SK-N-SH (cell line): ENCODE data around the gene CCDC40. TPM values are rescaled to one million over a fixed set of nuclear protein-coding genes. Genes with fewer than 3 reads are reported as not detected.

Experiments
- CTCF ChIA-PET: fragments of 300-600, 350-600 bp; formaldehyde crosslinking; extraction: SDS; loops from one replicate; lab custom pipeline; 2021; lab: Yijun Ruan, JAX
- POLR2A ChIA-PET: fragments of 350-600 bp; sonication (Branson Sonifier 250); formaldehyde crosslinking; extraction: SDS; loops from one replicate; lab custom pipeline; 2020; ENCODE audit warnings: antibody characterized with exemption, inconsistent platforms; lab: Yijun Ruan, JAX
- DNase-seq: peaks from one replicate; pipeline ENCODE4 v3.0.0; 2012
- H2AFZ ChIP-seq: fragments of 200-600 bp; sonication (generic); 2 replicates; pipeline ENCODE4 v1.8.1; 2016; ENCODE audit warnings: antibody characterized with exemption, mild to moderate bottlenecking, low read depth
- H3F3A ChIP-seq: fragments of 200-600 bp; sonication (generic); replicated peaks from 2 replicates; pipeline ENCODE3; 2016; ENCODE audit warnings: antibody characterized with exemption, mild to moderate bottlenecking; ENCODE audit not compliant: insufficient read depth
- H3K27ac ChIP-seq, 2 experiments: fragments of 200-500 bp in 1 of 2; fragments of 200-600 bp in 1 of 2; sonication (Bioruptor generic) in 1 of 2; sonication (generic), shearing (Covaris generic) in 1 of 2; 2 replicates each; pipeline versions ENCODE4 v1.5.1 to v1.6.1; 2014 to 2016; ENCODE audit warnings: low read depth in 2 of 2, inconsistent platforms in 1 of 2, low read length in 1 of 2, mild to moderate bottlenecking in 1 of 2, mixed read lengths in 1 of 2
- H3K27me3 ChIP-seq: fragments of 200-600 bp; sonication (generic), shearing (Covaris generic); 2 replicates; pipeline ENCODE4 v1.6.1; 2016; ENCODE audit warnings: mixed run types; ENCODE audit not compliant: insufficient read depth
- H3K36me3 ChIP-seq, 2 experiments: fragments of 200-500 bp in 1 of 2; fragments of 200-600 bp in 1 of 2; sonication (Bioruptor generic) in 1 of 2; sonication (generic) in 1 of 2; replicated peaks in 1 of 2; 2 replicates each; pipeline versions ENCODE3 to v1.5.1; 2014 to 2016; ENCODE audit warnings: low read length in 1 of 2, mild to moderate bottlenecking in 1 of 2; ENCODE audit not compliant: insufficient read depth in 2 of 2, control insufficient read depth in 1 of 2
- H3K4me1 ChIP-seq, 2 experiments: fragments of 200-500 bp in 1 of 2; fragments of 200-600 bp in 1 of 2; sonication (Bioruptor generic) in 1 of 2; sonication (generic), shearing (Covaris generic) in 1 of 2; 2 replicates each; pipeline versions ENCODE4 v1.5.1 to v1.6.1; 2014 to 2016; ENCODE audit warnings: low read depth in 1 of 2, low read length in 1 of 2, mixed run types in 1 of 2; ENCODE audit not compliant: insufficient read depth in 2 of 2, control insufficient read depth in 1 of 2
- H3K4me2 ChIP-seq: fragments of 200-600 bp; sonication (generic), shearing (Covaris generic); 2 replicates; pipeline ENCODE4 v1.6.1; 2017; ENCODE audit warnings: mixed run types
- H3K4me3 ChIP-seq, 2 experiments: fragments of 200-500 bp in 1 of 2; fragments of 200-600 bp in 1 of 2; sonication (Bioruptor generic) in 1 of 2; sonication (generic), shearing (Covaris generic) in 1 of 2; 2 replicates each; pipeline versions ENCODE4 v1.5.1 to v1.8.1; 2014 to 2016; ENCODE audit warnings: low read depth in 2 of 2, inconsistent platforms in 1 of 2, low read length in 1 of 2, mild to moderate bottlenecking in 1 of 2, mixed read lengths in 1 of 2, moderate library complexity in 1 of 2
- H3K79me2 ChIP-seq: fragments of 200-600 bp; sonication (generic); 2 replicates; pipeline ENCODE4 v1.8.1; 2017; ENCODE audit warnings: mild to moderate bottlenecking; ENCODE audit not compliant: insufficient read depth
- H3K9ac ChIP-seq: fragments of 200-600 bp; sonication (generic); 2 replicates; pipeline ENCODE4 v1.6.1; 2017; ENCODE audit warnings: mixed run types
- H3K9me2 ChIP-seq: fragments of 200-600 bp; sonication (generic); 2 replicates; pipeline ENCODE4 v1.6.1; 2017; ENCODE audit warnings: mixed run types
- H3K9me3 ChIP-seq: fragments of 200-600 bp; sonication (generic); 2 replicates; pipeline ENCODE4 v1.6.1; 2017; ENCODE audit warnings: mixed run types, mild to moderate bottlenecking, moderate library complexity
- H4K20me1 ChIP-seq: fragments of 200-600 bp; sonication (generic); 2 replicates; pipeline ENCODE4 v1.6.1; 2017; ENCODE audit warnings: mild to moderate bottlenecking, mixed run types; ENCODE audit not compliant: insufficient read depth
- ELF1 ChIP-seq: IDR thresholded peaks from 2 replicates; pipeline ENCODE4 v1.4.0; 2012
- FOXJ3 ChIP-seq: sonication (generic); formaldehyde crosslinking; IDR thresholded peaks from 2 replicates; pipeline ENCODE4 v1.5.1; 2020; ENCODE audit warnings: mild to moderate bottlenecking, missing genetic modification reagents
- GATA2 ChIP-seq: sonication (generic); formaldehyde crosslinking; IDR thresholded peaks from 2 replicates; pipeline ENCODE4 v1.5.0; 2020; ENCODE audit warnings: mild to moderate bottlenecking, missing genetic modification reagents
- MAX ChIP-seq: IDR thresholded peaks from 2 replicates; pipeline ENCODE4 v1.4.0; 2012; ENCODE audit warnings: low read depth
- MEF2A ChIP-seq: IDR thresholded peaks from 2 replicates; pipeline ENCODE4 v1.4.0; 2012; ENCODE audit warnings: low read depth, borderline replicate concordance
- MXI1 ChIP-seq: IDR thresholded peaks from 2 replicates; pipeline ENCODE4 v1.6.1; 2012; ENCODE audit warnings: mild to moderate bottlenecking, low read depth, low read length, improper control_type of control experiment
- NFIC ChIP-seq: IDR thresholded peaks from 2 replicates; pipeline ENCODE4 v1.4.0; 2012; ENCODE audit warnings: borderline replicate concordance
- NRF1 ChIP-seq: IDR thresholded peaks from 2 replicates; pipeline ENCODE4 v1.6.1; 2012; ENCODE audit warnings: low read depth, mild to moderate bottlenecking, low read length
- RAD21 ChIP-seq: IDR thresholded peaks from 2 replicates; pipeline ENCODE4 v1.6.1; 2012; ENCODE audit warnings: mild to moderate bottlenecking, low read length
- RCOR1 ChIP-seq: fragments of 150-350 bp; IDR thresholded peaks from 2 replicates; pipeline ENCODE4 v1.6.1; 2017; ENCODE audit warnings: antibody characterized with exemption, low read length
- SIN3A ChIP-seq: IDR thresholded peaks from 2 replicates; pipeline ENCODE4 v1.6.1; 2012; ENCODE audit warnings: low read depth, mild to moderate bottlenecking, low read length, moderate library complexity, borderline replicate concordance
- SMC3 ChIP-seq: IDR thresholded peaks from 2 replicates; pipeline ENCODE4 v1.6.1; 2012; ENCODE audit warnings: low read depth, low read length, improper control_type of control experiment
- TCF12 ChIP-seq: IDR thresholded peaks from 2 replicates; pipeline ENCODE4 v1.4.0; 2012
- TEAD4 ChIP-seq: IDR thresholded peaks from 2 replicates; pipeline ENCODE4 v1.4.0; 2012; ENCODE audit warnings: mild to moderate bottlenecking, borderline replicate concordance; ENCODE audit not compliant: insufficient read depth
- ZBTB33 ChIP-seq: IDR thresholded peaks from 2 replicates; pipeline ENCODE4 v1.4.0; 2012; ENCODE audit warnings: low read depth, borderline replicate concordance
- WGBS: methylation state at CpG from one replicate; pipeline ENCODE4 v1.1.6; 2017; ENCODE audit warnings: low lambda C conversion rate; 5-methylcytosine and 5-hydroxymethylcytosine counted together
- polyA plus RNA-seq, 3 experiments: library from polyadenylated mRNA; depleted of rRNA; stranded (reverse); fragments of >200 nt; gene quantifications; 2 replicates each; pipeline ENCODE4 v1.2.3, GENCODE V29; 2012
- TF ChIP-seq, protein P1 (sequence below): IDR thresholded peaks from 2 replicates; pipeline ENCODE4 v1.6.1; 2012; ENCODE audit warnings: mild to moderate bottlenecking, low read depth, low read length, moderate library complexity
- TF ChIP-seq, protein P2 (sequence below): fragments of 200-600 bp; sonication (generic); IDR thresholded peaks from 2 replicates; pipeline ENCODE4 v1.6.1; 2017; ENCODE audit warnings: antibody characterized with exemption, mild to moderate bottlenecking, moderate library complexity
- TF ChIP-seq, protein P3 (sequence below): fragments of 150-350 bp; IDR thresholded peaks from 2 replicates; pipeline ENCODE4 v1.6.1; 2016; ENCODE audit warnings: mild to moderate bottlenecking, low read depth, low read length
- TF ChIP-seq, protein P4 (sequence below): fragments of 150-350 bp; IDR thresholded peaks from 2 replicates; pipeline ENCODE4 v1.6.1; 2017; ENCODE audit warnings: antibody characterized with exemption, low read length, low read depth, borderline replicate concordance

The CCDC40 gene
- polyA plus RNA-seq, 1 of the 3 experiments (the other 2 are of a cell fraction): 17.3 TPM

DNA sequence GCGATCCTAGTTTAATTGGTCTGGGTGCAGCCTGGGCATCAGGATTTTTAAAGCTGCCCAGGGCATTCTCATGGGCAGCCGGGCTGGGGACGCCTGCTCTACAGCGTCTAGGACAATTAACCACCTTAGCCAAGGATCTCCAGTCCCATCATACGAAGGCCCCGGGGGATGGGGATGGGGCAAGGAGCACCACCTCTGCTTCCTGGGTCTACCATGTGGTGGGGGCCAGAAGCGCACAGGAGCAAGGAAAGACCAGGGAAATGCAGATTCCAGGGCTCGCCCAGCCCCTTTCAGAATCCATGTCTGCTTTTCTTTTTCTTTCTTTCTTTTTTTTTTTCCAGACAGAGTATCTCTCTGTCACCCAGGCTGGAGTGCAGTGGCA, 30.1 kb upstream of the CCDC40 start (continued):
- TF ChIP-seq, protein P1, sequence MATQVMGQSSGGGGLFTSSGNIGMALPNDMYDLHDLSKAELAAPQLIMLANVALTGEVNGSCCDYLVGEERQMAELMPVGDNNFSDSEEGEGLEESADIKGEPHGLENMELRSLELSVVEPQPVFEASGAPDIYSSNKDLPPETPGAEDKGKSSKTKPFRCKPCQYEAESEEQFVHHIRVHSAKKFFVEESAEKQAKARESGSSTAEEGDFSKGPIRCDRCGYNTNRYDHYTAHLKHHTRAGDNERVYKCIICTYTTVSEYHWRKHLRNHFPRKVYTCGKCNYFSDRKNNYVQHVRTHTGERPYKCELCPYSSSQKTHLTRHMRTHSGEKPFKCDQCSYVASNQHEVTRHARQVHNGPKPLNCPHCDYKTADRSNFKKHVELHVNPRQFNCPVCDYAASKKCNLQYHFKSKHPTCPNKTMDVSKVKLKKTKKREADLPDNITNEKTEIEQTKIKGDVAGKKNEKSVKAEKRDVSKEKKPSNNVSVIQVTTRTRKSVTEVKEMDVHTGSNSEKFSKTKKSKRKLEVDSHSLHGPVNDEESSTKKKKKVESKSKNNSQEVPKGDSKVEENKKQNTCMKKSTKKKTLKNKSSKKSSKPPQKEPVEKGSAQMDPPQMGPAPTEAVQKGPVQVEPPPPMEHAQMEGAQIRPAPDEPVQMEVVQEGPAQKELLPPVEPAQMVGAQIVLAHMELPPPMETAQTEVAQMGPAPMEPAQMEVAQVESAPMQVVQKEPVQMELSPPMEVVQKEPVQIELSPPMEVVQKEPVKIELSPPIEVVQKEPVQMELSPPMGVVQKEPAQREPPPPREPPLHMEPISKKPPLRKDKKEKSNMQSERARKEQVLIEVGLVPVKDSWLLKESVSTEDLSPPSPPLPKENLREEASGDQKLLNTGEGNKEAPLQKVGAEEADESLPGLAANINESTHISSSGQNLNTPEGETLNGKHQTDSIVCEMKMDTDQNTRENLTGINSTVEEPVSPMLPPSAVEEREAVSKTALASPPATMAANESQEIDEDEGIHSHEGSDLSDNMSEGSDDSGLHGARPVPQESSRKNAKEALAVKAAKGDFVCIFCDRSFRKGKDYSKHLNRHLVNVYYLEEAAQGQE: no peak
- no peak for TF ChIP-seq MAX

DNA sequence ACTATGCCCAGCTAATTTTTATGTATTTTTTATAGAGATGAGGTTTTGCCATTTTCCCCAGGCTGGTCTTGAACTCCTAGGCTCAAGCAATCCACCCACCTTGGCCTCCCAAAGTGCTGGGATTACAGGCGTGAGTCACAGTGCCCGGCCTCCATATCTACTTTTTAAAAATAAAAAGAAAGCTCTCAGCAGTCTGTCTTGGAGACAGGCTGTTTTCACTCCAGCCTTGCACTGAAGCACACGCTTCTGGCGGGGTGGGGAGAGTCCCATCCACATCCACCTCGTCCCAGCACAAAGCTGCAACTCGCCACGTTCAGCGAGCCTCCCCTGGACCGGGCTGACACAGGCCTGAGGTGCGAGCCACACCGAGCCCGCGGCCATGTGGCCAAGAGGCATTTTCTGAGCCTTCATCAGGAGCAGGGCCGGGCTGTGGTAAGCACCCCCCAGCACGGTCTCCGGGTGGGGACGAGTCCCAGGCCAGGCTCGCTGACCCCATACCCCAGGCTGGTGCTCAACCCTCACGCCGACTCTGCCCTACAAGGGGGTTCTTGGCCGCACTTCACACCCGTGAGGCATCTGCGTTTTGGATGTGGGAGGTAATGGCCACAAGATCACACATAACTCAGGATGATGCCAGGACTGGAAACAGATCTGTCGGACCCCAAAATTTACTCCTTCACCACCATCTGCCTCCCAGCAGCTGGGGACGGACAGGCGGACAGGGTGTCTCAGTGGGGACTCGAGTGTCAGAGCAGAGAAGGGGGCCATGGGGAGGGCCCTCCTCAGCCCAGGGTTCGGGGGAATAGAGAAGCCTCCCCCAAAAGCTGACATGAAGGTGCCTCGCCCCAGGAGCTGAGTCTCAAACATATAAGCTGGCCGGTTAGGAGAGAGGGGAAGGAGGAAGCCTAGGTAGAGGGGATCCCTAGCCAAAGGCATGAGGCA, 29.4 kb upstream of the CCDC40 start:
- H4K20me1 ChIP-seq: peaks cover 35% of the 10 kb centered on the region
- no peak overlapping the region for H2AFZ ChIP-seq
- no peak overlapping the region for H3K9ac ChIP-seq
- 89% methylated on average over 22 of the region's 30 CpGs for WGBS
- H3K4me1 ChIP-seq: peaks cover 0 to 5% of the 10 kb centered on the region in 2 experiments; a peak in 1 of 4 replicates
- DNase-seq: no peak
- POLR2A ChIA-PET: no interaction called here
- H3K79me2 ChIP-seq: peaks cover 11% of the 10 kb centered on the region; the same call in 1 of the 2 replicates
- peaks cover 4 to 18% of the 10 kb centered on the region in 2 experiments for H3K36me3 ChIP-seq
- no peaks in the 10 kb centered on the region for H3K9me2 ChIP-seq
- no peak overlapping the region for H3K4me2 ChIP-seq
- TF ChIP-seq NRF1 (no peak), MXI1 (no peak), SMC3 (no peak), TEAD4 (no peak), NFIC (no peak), ZBTB33 (no peak), FOXJ3 (CRISPR knock-in tag) (no peak), ELF1 (no peak), GATA2 (CRISPR knock-in tag) (no peak), MEF2A (no peak), RAD21 (no peak), RCOR1 (no peak), SIN3A (no peak), TCF12 (no peak)
- TF ChIP-seq, protein P2, sequence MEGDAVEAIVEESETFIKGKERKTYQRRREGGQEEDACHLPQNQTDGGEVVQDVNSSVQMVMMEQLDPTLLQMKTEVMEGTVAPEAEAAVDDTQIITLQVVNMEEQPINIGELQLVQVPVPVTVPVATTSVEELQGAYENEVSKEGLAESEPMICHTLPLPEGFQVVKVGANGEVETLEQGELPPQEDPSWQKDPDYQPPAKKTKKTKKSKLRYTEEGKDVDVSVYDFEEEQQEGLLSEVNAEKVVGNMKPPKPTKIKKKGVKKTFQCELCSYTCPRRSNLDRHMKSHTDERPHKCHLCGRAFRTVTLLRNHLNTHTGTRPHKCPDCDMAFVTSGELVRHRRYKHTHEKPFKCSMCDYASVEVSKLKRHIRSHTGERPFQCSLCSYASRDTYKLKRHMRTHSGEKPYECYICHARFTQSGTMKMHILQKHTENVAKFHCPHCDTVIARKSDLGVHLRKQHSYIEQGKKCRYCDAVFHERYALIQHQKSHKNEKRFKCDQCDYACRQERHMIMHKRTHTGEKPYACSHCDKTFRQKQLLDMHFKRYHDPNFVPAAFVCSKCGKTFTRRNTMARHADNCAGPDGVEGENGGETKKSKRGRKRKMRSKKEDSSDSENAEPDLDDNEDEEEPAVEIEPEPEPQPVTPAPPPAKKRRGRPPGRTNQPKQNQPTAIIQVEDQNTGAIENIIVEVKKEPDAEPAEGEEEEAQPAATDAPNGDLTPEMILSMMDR: no peak
- TF ChIP-seq, protein P3, sequence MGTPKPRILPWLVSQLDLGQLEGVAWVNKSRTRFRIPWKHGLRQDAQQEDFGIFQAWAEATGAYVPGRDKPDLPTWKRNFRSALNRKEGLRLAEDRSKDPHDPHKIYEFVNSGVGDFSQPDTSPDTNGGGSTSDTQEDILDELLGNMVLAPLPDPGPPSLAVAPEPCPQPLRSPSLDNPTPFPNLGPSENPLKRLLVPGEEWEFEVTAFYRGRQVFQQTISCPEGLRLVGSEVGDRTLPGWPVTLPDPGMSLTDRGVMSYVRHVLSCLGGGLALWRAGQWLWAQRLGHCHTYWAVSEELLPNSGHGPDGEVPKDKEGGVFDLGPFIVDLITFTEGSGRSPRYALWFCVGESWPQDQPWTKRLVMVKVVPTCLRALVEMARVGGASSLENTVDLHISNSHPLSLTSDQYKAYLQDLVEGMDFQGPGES: no peak
- TF ChIP-seq, protein P4, sequence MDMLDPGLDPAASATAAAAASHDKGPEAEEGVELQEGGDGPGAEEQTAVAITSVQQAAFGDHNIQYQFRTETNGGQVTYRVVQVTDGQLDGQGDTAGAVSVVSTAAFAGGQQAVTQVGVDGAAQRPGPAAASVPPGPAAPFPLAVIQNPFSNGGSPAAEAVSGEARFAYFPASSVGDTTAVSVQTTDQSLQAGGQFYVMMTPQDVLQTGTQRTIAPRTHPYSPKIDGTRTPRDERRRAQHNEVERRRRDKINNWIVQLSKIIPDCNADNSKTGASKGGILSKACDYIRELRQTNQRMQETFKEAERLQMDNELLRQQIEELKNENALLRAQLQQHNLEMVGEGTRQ: no peak
- CTCF ChIA-PET: interaction anchor here (0.6 to 12.1 kb wide), 42 partner anchors 9 to 942 kb away, joined by 3 to 209 read pairs (median 5); partner anchors contain the start of genes CBX2, CBX4, ENDOV and GAA
- H3K4me3 ChIP-seq: no peak overlapping the region
- no peaks in the 10 kb centered on the region for H3K27me3 ChIP-seq
- no peaks in the 10 kb centered on the region for H3K9me3 ChIP-seq
- no peaks in the 10 kb centered on the region for H3F3A ChIP-seq
- H3K27ac ChIP-seq: no peak overlapping the region
